A549 treated with AZD2906 at 1 μM for 4 hours (cell line): Measurements from ENCODE around the gene OR7G3. TPM values are rescaled to one million over a fixed set of nuclear protein-coding genes. Genes with fewer than 3 reads are reported as not detected.

Experiments
- total RNA-seq: library from RNA; stranded (reverse); fragments of 200-300 nt; extraction: Qiagen RNA extraction; gene quantifications from 5 replicates; pipeline ENCODE4 v1.2.3, GENCODE V29; 2022

Gene OR7G3
- total RNA-seq, result not detected in 5 replicates

DNA sequence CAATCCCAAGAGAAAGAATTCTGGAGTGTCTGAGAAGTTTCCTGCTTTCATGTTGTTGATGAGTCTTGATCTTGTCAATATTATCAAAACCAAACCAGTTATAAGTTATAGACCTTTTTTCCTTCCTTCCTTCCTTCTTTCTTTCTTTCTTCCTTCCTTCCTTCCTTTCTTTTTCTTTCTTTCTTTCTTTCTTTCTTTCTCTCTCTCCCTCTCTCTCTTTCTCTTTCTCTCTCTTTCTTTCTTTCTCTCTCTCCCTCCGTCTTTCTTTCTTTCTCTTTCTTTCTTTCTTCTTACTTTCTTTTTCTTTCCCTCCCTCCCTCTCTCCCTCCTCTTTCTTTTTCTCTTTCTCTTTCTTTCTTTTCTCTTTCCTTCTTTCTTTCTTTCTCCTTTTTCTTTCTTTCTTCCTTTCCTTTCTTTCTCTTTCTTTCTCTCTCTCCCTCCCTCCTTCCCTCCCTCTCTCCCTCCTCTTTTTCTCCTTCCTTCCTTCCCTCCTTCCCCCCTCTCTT lies at the start of gene OR7G3:
TSS of gene OR7G3 (minus strand) at position 51 of the 506 bp plus-strand sequence. CDS start at position 51, 0 bp downstream.

DNA sequence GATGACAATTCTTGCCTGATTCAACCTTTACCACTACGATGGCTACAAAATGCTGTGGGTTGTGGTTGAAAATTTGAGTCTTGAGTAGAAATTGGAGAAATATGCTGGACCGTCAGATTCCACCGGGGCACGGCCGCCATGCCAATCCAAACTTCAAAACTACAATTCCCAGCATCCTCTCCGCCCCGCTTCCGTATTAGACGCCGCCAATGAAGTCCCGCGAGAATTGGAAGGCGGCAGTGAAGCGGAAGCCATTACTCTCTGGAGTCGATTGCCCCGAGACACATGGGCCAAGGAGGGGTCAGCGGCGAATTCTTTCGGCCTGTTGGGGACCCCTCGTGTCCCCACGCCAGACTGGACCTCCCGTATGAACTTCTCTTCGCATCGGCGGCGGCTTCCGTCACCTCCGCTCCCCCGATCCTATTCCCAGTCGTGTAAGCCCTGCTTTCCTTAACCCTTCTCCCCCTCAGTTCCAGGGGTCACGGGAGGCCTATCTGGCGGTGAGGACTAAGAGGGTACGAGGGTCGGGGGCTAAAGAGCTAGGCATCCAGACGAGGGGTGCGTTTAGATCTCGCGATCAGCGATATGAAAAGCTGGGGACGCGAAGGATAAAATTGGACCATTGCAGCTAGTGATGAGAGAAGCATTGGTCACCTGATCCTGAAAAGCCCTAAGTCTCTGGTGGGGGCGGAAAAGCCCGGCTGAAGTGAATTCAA lies 13.6 kb upstream of the OR7G3 start, which contains the start of gene ZNF317:
TSS of gene ZNF317 (plus strand) at position 239 of the 716 bp plus-strand sequence. CDS start 15,620 bp downstream, outside the sequence.

DNA sequence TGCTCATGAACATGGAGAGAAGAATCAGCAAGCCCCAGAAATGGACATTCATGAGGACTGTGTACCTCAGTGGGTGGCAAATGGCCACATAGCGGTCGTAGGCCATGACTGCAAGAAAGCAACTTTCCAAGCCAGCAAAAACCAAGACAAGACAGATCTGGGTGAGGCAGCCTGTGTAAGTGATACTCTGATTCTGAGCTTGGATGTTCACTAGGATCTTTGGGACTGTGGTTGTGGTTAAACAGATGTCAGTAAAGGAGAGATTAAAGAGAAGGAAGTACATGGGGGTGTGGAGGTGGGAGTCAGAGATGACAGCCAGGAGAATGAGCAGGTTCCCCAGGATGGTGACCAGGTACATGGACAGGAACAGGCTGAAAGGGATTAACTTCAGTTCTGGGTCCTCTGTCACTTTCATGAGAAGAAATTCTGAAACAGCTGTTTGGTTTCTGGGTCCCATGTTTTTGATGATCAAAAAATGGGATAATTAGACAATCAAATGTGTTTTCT lies 11.4 kb downstream of the OR7G3 start, which contains the start of gene OR7G1:
TSS of gene OR7G1 (minus strand) at position 457 of the 507 bp plus-strand sequence. CDS start at position 457, 0 bp downstream.

DNA sequence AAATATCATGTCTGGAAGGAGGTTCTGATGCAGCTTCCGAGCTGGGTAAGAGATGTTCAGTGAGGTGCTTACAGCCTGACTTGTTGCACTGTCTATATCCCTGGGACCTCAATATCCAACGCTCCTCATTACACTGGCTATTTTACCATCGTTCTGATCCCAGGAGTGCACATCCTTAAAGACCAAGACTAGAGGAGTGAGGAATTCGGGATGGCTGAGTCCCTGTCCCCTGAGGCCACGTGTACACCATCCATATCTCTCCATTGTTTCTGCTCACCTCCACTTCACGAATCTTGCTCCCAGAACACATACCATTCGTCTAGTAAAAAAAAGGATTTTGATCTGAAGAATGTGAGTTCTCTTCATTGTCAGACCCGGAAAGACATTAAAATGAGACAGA lies 19.4 kb downstream of the OR7G3 start, which contains the start of gene OR7G2:
TSS of gene OR7G2 (minus strand) at position 101 of the 400 bp plus-strand sequence. CDS start 4,232 bp downstream, outside the sequence.

DNA sequence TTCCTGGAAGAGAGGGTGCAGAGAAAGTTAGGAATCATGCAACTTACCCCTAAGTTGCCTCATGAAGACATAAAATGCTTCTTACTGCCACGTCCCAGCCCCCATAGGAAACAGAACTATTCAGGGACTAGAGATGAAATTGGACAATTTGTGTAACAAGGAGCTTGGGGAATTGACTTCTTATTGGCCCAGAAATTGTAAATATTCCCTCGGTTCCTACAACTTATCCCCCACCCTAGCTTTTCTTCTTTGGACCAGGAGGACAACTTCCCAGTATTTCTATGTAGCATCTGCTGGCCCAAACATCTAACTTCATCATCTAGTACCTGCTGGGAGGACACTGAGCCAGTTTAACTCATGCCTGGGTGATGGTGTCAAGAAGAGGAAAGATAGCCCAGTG lies 40.0 kb downstream of the OR7G3 start, which contains the start of gene OR1M1:
TSS of gene OR1M1 (plus strand) at position 301 of the 400 bp plus-strand sequence. CDS start 6,184 bp downstream, outside the sequence.

Other genes starting within 250 kb of the OR7G3 start
- 0.02 to 0.03 TPM (median 0.02 TPM) in 5 replicates for gene MUC16, start 116.5 kb downstream of the OR7G3 start, total RNA-seq
- gene OR1M1, start 39.9 kb downstream of the OR7G3 start, total RNA-seq, result not detected in 5 replicates
- not detected in 5 replicates for gene OR7G2, start 19.5 kb downstream of the OR7G3 start, total RNA-seq
- gene OR7G1, start 11.2 kb downstream of the OR7G3 start, total RNA-seq, result not detected in 5 replicates
- gene ZNF317, start 13.4 kb upstream of the OR7G3 start, total RNA-seq, result 17.2 to 19.4 TPM (median 18.6 TPM) in 5 replicates
- 0.02 TPM in 2 of 5 replicates, not detected in the others for gene OR7D2, start 52.0 kb upstream of the OR7G3 start, total RNA-seq
- 0.09 TPM in 1 of 5 replicates, not detected in the others for gene OR7D4, start 92.6 kb upstream of the OR7G3 start, total RNA-seq
- 0.06 TPM in 1 of 5 replicates, not detected in the others for gene OR7E24, start 124.0 kb upstream of the OR7G3 start, total RNA-seq
- gene ZNF699, start 182.9 kb upstream of the OR7G3 start, total RNA-seq, result 0.79 to 2.3 TPM (median 1.1 TPM) in 5 replicates
- gene ZNF559, start 197.2 kb upstream of the OR7G3 start, total RNA-seq, result 3.8 to 5.5 TPM (median 4.7 TPM) in 5 replicates
- 0.30 to 0.76 TPM (median 0.55 TPM) in 5 replicates for gene ZNF177, start 236.1 kb upstream of the OR7G3 start, total RNA-seq